HG03175 (cell line): ENCODE results near the gene TEAD1.

Source experiments
- ATAC-seq: cut with Tn5 transposase; IDR thresholded peaks from one replicate; pipeline ENCODE4 v1.9.1; 2021; ENCODE audit warnings: mild to moderate bottlenecking, moderate library complexity; ENCODE audit not compliant: unreplicated experiment

Gene TEAD1

DNA sequence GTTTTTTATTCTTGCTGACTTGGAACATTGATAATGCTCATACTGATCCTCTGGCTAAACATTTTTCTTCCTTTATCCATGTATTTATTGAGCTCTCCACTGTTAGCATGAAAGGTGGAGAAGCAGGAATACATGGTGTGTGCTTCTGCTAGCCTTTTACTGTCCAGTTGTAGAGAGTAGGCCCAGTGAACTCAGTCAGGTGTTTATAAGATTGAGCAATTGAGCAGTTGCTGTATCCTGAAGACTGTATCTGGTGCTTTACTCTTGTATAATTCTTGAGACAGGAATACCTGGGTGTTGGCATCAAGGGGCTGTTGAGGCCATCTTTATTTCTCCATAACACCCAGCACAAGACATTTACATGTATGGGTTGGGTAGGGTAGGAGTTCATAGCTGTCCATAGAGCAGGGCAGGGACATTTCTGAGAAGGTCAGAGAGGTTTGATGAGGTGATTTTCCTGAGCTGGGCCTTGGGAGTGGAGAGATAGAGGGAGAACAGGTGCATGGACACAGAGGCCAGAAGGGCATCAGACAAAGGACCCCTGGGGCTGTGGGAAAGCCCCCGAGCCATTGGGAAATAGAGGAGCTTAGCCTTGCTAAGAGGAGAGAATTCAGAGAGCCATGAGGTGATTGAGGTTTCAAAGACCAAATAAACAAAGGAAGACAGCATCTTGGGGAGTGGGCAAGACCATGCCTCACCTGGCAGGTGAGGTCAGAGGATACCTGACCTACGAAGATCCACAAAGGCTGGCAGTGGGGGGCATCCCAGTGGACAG is 155.5 kb downstream of the TEAD1 start:
- ATAC-seq = no peak

DNA sequence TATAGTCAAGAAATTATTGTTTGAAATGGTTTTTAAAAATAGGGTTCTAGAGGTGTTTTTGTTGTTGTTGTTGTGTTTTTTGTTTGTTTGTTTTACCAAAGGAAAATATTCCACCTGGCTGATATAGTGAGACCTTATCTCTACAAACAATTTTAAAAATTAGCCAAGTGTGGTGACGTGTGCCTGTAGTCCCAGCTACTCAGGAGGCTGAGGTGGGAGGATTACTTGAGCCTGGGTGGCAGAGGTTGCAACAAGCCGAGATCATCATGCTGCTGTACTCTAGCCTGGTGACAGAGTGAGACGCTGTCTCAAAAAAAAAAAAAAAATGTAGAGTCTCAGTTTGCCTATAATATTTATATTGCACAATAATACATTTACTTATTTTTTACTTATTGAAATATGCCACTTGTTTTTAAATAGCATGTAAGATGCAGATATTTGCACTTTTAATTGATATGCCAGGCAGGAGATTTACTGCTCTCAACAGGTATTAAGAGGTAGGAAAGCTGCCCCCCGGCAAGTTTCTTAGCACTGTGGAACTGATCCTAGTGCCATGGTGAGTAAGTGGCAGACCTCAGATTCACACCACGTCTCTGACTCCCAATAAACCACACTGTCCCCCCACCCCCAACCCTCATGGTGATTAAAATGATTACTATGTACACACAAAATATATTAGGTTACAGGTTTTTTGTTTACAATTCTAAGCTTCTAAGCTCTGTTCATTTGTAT is 157.4 kb downstream of the TEAD1 start:
- no peak for ATAC-seq

DNA sequence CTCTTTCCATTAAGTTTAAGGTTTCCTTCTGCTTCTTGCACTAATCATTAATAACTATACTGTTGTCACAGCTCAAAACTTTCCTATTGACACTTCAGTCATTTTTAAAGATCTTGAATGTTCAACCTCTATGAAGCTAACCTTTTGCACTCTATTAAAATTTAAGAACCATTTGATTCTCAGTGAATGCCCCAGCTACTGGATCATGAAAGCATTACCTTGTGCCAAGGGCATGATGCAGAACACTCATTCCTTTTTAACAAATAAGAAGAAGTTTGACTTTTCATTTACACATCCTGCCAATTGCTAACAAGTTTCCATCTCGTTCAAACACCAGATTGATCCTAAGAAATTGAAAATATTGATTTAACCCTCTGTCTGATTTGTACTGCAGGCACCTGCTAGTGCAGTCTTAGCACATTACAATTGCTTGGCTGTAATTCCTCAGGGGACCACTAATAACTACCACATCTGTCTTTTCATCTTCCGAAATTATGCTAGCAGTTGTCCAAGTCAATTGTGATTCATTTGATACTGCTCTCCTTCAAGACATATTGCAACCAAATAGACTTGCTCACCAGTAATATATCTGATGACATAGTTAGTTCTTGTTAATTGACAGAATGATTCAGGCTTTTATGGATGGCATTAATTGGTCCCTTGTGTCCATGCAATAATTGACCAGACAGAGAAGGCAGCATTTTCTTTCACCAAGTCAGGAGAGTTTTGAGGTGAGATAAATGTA is 158.4 kb downstream of the TEAD1 start:
- ATAC-seq = no peak

DNA sequence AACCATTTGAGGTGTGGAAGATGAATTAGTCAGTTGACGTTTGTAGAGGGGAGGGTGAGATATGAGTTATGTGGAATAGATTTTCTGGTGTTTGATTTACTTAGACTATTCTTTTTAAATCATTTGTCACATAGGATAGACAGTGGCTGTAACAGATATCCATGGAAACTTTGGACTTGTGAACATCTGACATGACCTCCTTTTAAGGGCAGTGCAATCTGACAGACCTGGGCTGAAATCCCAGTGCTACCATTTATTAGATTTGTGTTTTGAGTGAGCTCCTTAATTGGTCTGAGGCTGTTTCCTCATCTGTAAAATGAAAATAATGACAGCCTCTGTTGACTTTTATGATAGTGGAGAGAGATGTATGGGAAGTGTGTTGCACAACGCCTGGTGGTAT is 159.9 kb downstream of the TEAD1 start:
- no peak for ATAC-seq

DNA sequence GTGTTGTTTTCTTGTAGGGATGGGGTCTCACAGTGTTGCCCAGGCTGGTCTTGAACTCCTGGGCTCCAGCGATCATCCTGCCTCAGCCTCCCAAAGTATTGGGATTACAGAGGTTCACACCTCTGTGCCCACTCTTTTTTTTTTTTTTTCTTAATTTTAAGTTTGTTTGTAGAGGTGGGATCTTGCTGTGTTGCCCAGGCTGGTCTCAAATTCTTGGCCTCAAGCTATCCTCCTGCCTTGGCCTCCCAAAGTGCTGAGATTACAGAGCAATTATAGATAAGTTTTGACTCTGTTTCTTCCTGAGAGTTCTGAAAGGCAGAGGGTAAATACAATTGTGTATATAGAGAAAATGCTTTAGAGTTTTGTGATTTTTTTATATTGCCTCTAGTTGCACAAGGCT is 160.4 kb downstream of the TEAD1 start:
- no peak for ATAC-seq

DNA sequence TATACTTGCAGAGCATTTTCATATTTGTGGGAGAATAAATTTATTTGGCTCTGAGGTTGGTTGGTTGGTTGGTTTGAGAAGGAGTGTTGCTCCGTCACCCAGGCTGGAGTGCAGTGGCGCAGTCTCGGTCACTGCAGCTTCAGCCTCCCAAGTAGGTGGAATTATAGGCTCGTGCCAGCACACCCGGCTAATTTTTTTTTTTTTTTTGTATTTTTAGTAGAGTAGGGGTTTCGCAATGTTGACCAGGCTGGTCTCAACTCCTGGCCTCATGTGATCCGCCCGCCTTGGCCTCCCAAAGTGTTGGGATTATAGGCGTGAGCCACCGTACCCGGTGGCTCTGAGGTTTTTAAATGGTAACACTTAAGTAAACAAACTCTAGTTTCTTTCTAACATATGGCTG is 161.1 kb downstream of the TEAD1 start:
- ATAC-seq = no peak

DNA sequence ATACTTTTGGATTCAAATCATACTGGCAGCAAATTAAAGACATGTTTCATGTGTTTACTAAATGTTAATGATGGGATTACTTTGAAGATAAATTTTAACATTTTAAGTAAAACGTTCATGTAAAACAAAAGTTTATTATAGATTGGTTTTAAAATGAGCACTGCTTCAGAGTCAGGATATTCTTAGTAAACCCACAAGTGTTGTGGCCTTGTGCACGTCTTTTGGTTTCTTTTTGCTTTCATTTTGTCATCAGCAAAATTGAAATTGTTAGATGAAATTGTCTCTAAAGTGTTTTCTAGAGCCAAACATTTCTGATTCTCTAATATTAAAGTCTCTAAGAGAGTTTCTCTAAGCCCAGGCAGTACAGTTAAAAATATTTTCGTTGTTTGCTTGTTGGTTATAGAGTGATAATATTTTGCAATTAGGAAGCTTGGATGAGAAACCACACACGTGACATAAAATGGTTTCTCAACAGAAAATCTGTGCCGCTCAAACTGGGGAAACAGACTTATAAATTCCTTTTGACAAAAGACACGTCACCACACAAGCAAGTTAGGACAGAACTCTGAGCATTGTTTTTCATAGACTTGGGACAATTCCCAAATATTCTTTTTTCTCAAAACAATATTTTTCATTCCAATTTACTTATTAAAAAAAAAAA is 164.4 kb downstream of the TEAD1 start:
- ATAC-seq = no peak

DNA sequence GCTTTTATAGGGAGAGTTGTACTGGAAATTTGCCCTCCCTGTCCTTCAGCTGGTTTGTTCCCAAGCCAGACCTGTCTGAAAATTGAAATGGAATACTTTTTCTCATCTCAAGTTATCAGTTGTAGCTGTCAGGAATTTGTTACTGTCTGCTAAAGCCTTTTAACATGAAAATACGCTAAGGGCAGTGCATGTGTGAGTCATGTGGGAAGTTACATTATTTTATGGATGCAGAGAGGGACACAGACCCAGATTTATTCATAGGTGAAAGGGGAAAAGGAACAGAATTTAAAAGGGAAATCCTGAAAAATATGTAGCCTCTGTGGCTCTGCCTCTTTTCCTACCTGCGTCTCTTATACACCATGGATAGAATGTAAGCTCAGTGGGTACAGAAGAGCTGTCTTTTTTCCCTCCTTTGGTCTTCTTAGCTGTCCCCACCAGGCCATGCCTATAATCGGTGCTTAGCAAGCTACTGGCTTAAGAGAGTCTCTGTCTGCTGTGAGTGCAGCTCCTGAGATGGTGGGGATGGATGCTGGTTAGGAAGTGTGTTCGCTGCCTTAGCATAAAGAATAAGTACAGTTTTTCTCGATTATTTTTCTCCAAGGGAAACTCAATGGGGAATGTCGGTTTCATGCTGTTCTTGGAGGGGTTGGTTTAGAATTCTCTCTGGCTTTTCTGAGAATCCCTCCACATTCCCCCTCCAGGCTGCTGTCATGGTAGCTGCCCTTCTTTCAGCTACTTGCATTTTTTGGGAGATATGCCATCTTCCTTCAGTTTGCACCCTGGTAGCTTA is 166.8 kb downstream of the TEAD1 start:
- no peak for ATAC-seq

DNA sequence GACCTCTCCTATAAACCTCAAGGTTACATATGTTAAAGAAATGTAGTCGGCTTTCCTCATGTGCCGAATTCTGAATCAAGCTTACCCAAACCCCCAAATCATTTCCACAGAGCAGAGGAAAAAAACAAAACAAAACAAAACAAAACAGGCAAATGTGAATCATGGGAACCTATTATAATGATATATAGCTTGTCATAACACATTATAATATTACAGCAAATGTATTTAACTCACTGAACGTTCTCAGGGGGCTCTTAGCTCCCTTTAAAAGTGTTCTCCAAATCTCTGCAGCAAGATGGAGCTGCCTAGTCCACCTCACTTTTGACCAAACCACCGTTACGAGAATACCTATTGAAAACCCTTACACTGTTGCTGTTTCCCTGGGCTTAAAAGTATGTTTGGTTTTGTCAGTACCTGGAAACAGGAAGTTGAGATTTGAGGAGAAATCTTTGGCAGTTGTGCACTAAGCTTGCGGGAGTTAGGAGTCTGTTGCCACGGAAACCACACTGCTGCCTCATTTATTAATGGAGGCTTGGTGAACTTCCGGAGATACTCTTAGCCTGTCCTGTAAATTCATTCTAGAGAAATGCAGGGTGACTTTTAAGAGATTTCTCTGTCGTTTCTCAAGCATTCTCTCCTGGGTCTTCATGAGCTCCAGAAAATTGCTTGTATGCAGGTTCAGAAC is 167.9 kb downstream of the TEAD1 start:
- no peak for ATAC-seq

DNA sequence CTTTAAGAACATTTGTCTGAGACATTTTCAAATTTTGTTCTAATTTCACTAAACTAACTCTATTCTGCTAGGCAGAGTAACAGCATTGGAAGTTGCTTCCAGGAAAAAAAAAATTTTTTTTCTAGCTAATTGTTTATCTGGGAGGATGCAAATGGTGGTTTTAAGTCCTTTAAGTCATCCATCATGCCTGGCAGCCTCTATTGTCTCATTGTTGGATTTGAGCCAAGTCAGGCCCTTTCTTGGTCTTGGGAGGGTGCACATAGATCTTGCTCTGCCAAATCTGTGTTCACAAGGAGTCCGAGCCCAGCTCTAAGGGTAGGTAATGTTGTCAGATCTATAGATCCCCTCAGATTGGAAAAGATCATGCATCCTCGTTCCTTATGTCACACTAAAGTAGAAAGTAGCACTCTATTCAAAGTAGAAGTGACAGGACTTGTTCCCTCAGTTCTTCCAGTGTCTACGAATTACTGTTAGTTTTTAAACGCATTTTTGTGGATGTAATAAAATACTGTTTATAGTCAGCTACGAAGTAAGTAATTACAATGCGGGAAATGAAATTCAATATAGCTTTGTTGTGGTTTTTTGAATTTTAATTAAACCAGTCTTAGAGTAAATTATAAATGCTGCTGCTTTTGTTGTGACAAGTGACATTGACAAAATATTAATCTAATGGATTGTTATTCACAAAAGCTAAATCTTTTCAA is 168.9 kb downstream of the TEAD1 start:
- no peak for ATAC-seq

DNA sequence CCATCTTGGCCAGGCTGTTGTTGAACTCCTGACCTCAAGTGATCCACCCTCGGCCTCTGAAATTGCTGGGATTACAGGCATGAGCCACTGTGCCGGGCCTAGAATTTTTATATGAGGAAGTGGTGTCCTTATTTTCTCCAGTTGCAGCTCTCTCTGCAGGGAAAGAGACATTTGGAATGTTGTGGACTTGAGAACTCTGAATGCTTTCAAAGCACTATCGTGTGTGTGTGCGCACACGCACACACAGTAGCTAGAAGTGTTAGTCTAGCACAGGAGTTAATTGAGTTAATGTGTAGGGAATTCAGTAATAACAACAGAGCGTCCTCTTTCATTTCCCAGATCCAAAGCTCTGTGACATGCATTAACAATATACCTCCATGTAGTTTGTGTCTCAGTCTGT is 170.9 kb downstream of the TEAD1 start:
- ATAC-seq = no peak

DNA sequence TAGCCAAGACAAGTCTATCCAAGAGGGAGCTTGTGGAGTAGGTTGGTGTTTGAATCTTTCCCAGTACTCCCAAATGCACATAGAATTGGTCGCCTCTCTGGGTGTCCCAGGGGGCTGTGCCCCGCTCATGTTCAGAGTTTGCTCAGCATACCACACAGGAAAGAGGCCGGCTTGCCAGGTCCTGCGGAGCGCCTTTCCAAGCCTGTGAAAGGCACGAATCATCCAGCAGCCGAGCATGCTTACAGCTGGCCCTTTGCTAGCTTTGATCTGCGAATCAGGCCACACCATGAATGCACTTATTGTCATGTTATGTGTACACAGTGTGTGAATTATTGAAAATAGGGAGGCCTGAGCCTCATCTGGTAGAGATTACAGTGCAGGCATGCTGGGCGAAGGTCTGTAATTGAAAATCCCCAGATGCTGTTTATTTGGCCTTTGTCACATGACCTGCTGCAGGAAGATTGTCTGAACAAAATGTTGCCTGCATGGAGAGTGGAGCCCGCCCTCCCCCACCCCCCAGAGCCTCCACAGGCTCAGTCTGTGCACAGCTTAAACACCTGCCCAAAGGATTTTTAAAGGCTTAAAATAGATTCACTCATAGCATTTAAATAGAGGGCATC is 171.6 kb downstream of the TEAD1 start:
- ATAC-seq = no peak

DNA sequence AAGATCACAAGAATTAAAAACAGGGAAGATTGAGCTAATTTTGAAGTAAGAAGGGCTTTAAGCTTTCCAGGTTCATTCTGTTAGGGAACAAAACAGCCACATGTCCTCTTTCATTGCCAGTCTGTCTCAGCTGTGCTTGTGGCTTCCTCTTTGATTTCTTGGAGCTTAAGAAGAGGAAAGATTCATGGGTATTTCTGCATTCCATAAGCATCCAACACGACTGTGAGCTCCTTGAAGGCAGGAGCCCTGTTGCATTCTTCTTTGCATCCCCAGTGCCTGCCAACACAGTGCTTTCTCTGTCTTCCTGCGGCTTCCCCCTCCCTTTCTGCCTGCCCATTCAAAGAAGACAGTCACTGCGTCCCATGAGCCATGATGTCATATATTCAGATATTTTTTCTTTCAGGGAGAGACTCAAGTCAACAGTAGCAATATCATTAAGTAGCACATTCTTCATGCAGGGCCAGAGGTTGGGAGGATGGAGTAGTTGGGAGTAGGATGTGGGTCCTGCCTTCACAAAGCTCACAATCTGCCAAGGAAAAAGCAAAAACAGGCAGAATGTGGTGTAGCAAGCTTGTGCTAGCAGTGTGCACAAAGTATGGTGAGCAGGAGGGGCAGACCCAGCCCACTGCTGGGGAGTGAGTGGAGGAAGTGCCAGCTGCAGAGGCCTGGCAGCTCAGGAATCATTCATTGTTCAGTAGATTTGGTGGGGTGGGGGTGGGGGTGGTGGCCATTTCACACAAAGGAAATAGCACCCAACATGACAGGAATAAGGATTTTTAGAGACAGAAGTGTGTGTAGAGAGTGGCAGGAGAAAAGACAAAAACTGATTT is 172.8 kb downstream of the TEAD1 start:
- no peak for ATAC-seq

DNA sequence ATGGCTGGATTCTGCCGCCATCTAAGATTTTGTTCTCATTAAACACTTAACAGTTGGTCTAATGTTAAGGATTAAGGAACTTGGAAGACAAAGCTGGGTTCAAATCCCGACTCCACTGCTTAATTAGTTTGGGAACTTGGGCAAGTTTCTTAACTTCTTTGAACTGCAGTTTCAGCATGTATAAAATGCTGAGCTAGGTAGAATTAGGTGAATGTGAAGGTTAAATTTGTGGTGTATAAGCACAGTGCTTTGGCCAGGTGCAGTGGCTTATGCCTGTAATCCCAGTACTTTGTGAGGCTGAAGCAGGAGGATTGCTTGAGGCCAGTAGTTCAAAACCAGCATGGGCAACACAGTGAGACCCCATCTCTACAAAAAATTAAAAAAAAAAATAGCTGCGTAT is 174.2 kb downstream of the TEAD1 start:
- no peak for ATAC-seq

DNA sequence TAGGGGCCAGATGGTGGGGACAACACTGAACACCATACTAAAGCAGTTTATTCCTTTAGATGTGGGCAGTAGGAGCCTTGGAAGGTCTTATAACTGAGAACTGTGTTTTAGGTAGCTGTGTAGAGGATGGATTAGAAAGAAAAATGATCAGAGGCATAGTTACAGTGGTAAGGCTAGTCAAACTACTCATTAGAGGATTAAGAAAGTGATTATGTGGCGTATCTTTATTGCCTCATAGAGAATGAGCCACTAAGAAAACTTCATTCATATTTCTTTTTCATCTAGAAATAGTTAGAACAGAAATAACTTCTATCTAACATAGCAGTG is 179.1 kb downstream of the TEAD1 start:
- no peak for ATAC-seq

DNA sequence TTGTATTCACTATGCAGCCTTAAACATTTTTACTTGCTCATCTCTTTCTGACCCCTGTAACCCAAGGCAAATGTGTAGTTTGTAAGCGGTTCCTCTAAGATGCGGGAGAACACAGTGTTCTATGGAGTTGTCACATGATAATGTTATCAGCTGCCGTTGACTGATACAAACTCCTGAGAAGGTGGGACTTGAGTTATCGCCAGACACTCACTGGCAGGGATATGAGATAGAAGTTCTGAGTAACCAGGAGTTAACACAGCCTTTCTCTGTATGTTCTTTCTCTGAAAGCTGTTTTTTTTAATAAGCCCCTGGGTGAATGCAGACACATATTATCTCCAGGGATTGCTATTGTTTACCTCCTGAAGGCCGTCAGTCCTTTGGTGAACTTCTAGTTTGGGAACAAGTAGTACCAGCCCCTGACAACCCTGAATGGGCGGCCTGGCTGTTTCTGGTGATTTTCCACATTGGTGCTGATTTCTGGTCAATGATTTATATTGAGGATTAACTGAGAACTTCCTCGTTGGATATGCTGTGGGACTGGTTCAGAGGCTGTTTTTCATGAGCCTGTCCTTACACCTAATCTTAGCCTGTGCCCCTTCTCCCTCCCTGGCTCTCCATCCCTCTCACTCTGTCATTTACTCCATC is 179.6 kb downstream of the TEAD1 start:
- no peak for ATAC-seq

DNA sequence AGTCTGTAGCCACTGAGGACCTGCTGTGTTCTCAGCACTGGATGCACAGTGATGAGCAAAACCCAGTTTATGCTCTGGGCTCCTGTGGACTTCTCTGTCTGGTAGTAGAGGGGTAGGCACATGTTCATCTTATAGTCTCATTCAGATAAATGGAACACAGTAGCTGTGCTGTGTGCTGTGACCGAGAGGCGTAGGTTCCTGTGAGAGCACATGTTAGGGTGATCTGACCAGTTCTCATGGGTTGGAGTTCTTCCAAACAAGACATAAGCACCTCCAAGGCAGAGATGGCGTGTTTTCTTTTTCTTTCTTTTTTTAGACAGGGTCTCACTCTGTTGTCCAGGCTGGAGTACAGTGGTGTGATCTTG is 180.1 kb downstream of the TEAD1 start:
- ATAC-seq = no peak

DNA sequence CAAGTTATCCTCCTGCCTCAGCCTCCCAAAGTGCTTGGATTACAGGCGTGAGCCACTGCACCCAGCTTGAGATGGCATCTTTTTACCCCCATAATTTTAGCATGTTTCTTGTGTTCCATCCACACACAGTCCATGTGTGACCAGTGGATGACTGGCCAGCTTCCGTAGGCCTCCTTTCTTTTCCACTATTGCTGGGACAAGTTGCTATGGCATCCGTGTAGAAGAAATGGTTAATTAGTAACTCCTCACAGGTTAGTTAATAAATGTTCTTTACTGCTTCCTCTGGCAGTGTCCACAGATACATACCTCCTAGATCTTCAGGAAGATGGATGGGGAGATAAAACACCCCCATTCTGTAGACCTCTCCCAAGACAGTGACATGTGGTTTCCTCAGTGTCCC is 180.6 kb downstream of the TEAD1 start:
- ATAC-seq = no peak
